SK-N-SH (cell line): ENCODE results near the gene ERC1. TPM values are rescaled to one million over a fixed set of nuclear protein-coding genes. Genes with fewer than 3 reads are reported as not detected.

Source experiments
- CTCF ChIA-PET: fragments of 300-600, 350-600 bp; formaldehyde crosslinking; extraction: SDS; loops from one replicate; lab custom pipeline; 2021; lab: Yijun Ruan, JAX
- POLR2A ChIA-PET: fragments of 350-600 bp; sonication (Branson Sonifier 250); formaldehyde crosslinking; extraction: SDS; loops from one replicate; lab custom pipeline; 2020; ENCODE audit warnings: antibody characterized with exemption, inconsistent platforms; lab: Yijun Ruan, JAX
- DNase-seq: peaks from one replicate; pipeline ENCODE4 v3.0.0; 2012
- H2AFZ ChIP-seq: fragments of 200-600 bp; sonication (generic); 2 replicates; pipeline ENCODE4 v1.8.1; 2016; ENCODE audit warnings: antibody characterized with exemption, mild to moderate bottlenecking, low read depth
- H3F3A ChIP-seq: fragments of 200-600 bp; sonication (generic); replicated peaks from 2 replicates; pipeline ENCODE3; 2016; ENCODE audit warnings: antibody characterized with exemption, mild to moderate bottlenecking; ENCODE audit not compliant: insufficient read depth
- H3K27ac ChIP-seq, 2 experiments: fragments of 200-500 bp in 1 of 2; fragments of 200-600 bp in 1 of 2; sonication (Bioruptor generic) in 1 of 2; sonication (generic), shearing (Covaris generic) in 1 of 2; 2 replicates each; pipeline versions ENCODE4 v1.5.1 to v1.6.1; 2014 to 2016; ENCODE audit warnings: low read depth in 2 of 2, inconsistent platforms in 1 of 2, low read length in 1 of 2, mild to moderate bottlenecking in 1 of 2, mixed read lengths in 1 of 2
- H3K27me3 ChIP-seq: fragments of 200-600 bp; sonication (generic), shearing (Covaris generic); 2 replicates; pipeline ENCODE4 v1.6.1; 2016; ENCODE audit warnings: mixed run types; ENCODE audit not compliant: insufficient read depth
- H3K36me3 ChIP-seq, 2 experiments: fragments of 200-500 bp in 1 of 2; fragments of 200-600 bp in 1 of 2; sonication (Bioruptor generic) in 1 of 2; sonication (generic) in 1 of 2; replicated peaks in 1 of 2; 2 replicates each; pipeline versions ENCODE3 to v1.5.1; 2014 to 2016; ENCODE audit warnings: low read length in 1 of 2, mild to moderate bottlenecking in 1 of 2; ENCODE audit not compliant: insufficient read depth in 2 of 2, control insufficient read depth in 1 of 2
- H3K4me1 ChIP-seq, 2 experiments: fragments of 200-500 bp in 1 of 2; fragments of 200-600 bp in 1 of 2; sonication (Bioruptor generic) in 1 of 2; sonication (generic), shearing (Covaris generic) in 1 of 2; 2 replicates each; pipeline versions ENCODE4 v1.5.1 to v1.6.1; 2014 to 2016; ENCODE audit warnings: low read depth in 1 of 2, low read length in 1 of 2, mixed run types in 1 of 2; ENCODE audit not compliant: insufficient read depth in 2 of 2, control insufficient read depth in 1 of 2
- H3K4me2 ChIP-seq: fragments of 200-600 bp; sonication (generic), shearing (Covaris generic); 2 replicates; pipeline ENCODE4 v1.6.1; 2017; ENCODE audit warnings: mixed run types
- H3K4me3 ChIP-seq, 2 experiments: fragments of 200-500 bp in 1 of 2; fragments of 200-600 bp in 1 of 2; sonication (Bioruptor generic) in 1 of 2; sonication (generic), shearing (Covaris generic) in 1 of 2; 2 replicates each; pipeline versions ENCODE4 v1.5.1 to v1.8.1; 2014 to 2016; ENCODE audit warnings: low read depth in 2 of 2, inconsistent platforms in 1 of 2, low read length in 1 of 2, mild to moderate bottlenecking in 1 of 2, mixed read lengths in 1 of 2, moderate library complexity in 1 of 2
- H3K79me2 ChIP-seq: fragments of 200-600 bp; sonication (generic); 2 replicates; pipeline ENCODE4 v1.8.1; 2017; ENCODE audit warnings: mild to moderate bottlenecking; ENCODE audit not compliant: insufficient read depth
- H3K9ac ChIP-seq: fragments of 200-600 bp; sonication (generic); 2 replicates; pipeline ENCODE4 v1.6.1; 2017; ENCODE audit warnings: mixed run types
- H3K9me2 ChIP-seq: fragments of 200-600 bp; sonication (generic); 2 replicates; pipeline ENCODE4 v1.6.1; 2017; ENCODE audit warnings: mixed run types
- H3K9me3 ChIP-seq: fragments of 200-600 bp; sonication (generic); 2 replicates; pipeline ENCODE4 v1.6.1; 2017; ENCODE audit warnings: mixed run types, mild to moderate bottlenecking, moderate library complexity
- H4K20me1 ChIP-seq: fragments of 200-600 bp; sonication (generic); 2 replicates; pipeline ENCODE4 v1.6.1; 2017; ENCODE audit warnings: mild to moderate bottlenecking, mixed run types; ENCODE audit not compliant: insufficient read depth
- CTCF ChIP-seq: fragments of 200-600 bp; sonication (generic); IDR thresholded peaks from 2 replicates; pipeline ENCODE4 v1.6.1; 2017; ENCODE audit warnings: antibody characterized with exemption, mild to moderate bottlenecking, moderate library complexity
- EZH2phosphoT487 ChIP-seq: fragments of 200-600 bp; sonication (generic); IDR thresholded peaks from 2 replicates; pipeline ENCODE4 v1.6.1; 2017; ENCODE audit warnings: low read depth, mixed run types, mild to moderate bottlenecking, antibody characterized with exemption, moderate library complexity, borderline replicate concordance
- FOSL2 ChIP-seq: IDR thresholded peaks from 2 replicates; pipeline ENCODE4 v1.4.0; 2012; ENCODE audit warnings: low read depth, mild to moderate bottlenecking, moderate library complexity, borderline replicate concordance
- MXI1 ChIP-seq: IDR thresholded peaks from 2 replicates; pipeline ENCODE4 v1.6.1; 2012; ENCODE audit warnings: mild to moderate bottlenecking, low read depth, low read length, improper control_type of control experiment
- NFIC ChIP-seq: IDR thresholded peaks from 2 replicates; pipeline ENCODE4 v1.4.0; 2012; ENCODE audit warnings: borderline replicate concordance
- RAD21 ChIP-seq: IDR thresholded peaks from 2 replicates; pipeline ENCODE4 v1.6.1; 2012; ENCODE audit warnings: mild to moderate bottlenecking, low read length
- TCF12 ChIP-seq: IDR thresholded peaks from 2 replicates; pipeline ENCODE4 v1.4.0; 2012
- TEAD4 ChIP-seq: IDR thresholded peaks from 2 replicates; pipeline ENCODE4 v1.4.0; 2012; ENCODE audit warnings: mild to moderate bottlenecking, borderline replicate concordance; ENCODE audit not compliant: insufficient read depth
- whole genome bisulfite sequencing: methylation state at CpG from one replicate; pipeline ENCODE4 v1.1.6; 2017; ENCODE audit warnings: low lambda C conversion rate; 5-methylcytosine and 5-hydroxymethylcytosine counted together
- polyA plus RNA-seq, 3 experiments: library from polyadenylated mRNA; depleted of rRNA; stranded (reverse); fragments of >200 nt; gene quantifications; 2 replicates each; pipeline ENCODE4 v1.2.3, GENCODE V29; 2012
- TF ChIP-seq, protein P1 (sequence below): IDR thresholded peaks from 2 replicates; pipeline ENCODE4; 2012
- TF ChIP-seq, protein P2 (sequence below): fragments of 150-350 bp; IDR thresholded peaks from 2 replicates; pipeline ENCODE4 v1.6.1; 2017; ENCODE audit warnings: antibody characterized with exemption, low read length, low read depth, borderline replicate concordance
- TF ChIP-seq, protein P3 (sequence below): IDR thresholded peaks from 2 replicates; pipeline ENCODE4 v1.4.0; 2012; ENCODE audit warnings: low read depth, borderline replicate concordance

Gene ERC1
- polyA plus RNA-seq, 1 of the 3 experiments (the other 2 are of a cell fraction), result 7.5 TPM

DNA sequence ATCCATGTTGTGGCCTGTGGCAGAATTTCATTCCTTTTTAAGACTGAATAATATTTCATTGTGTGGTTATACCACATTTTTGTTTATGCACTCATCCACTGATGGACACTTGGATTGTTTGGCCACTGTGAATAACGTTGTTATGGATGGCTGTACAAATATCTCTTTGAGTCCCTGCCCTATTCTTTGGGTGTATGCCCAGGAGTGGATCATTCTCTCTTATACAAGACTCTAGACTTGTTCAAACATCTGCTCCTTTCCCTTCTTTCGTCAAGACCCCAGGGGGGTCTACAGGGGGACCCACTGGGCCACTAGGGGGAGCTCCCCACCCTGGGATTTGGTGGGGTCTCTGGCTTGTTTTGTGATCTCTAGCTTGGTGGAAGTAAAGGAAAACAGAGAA is 526.0 kb downstream of the ERC1 start:
- H3K4me3 ChIP-seq, result no peak overlapping the region
- no peak overlapping the region for H2AFZ ChIP-seq
- peaks cover 13% of the 10 kb centered on the region for H3F3A ChIP-seq
- no peak overlapping the region for H3K4me2 ChIP-seq
- no peak overlapping the region for H3K9ac ChIP-seq
- H3K9me2 ChIP-seq, result no peaks in the 10 kb centered on the region
- ChIA-PET CTCF (interaction anchor here (0.7 to 1.7 kb wide), 7 partner anchors 15 to 399 kb away, joined by 3 to 6 read pairs (median 3); no protein-coding TSS in a partner anchor), POLR2A (no interaction called here)
- peaks cover 5 to 17% of the 10 kb centered on the region in 2 experiments; a peak in 3 of 4 replicates for H3K4me1 ChIP-seq
- H3K9me3 ChIP-seq, result no peaks in the 10 kb centered on the region
- peak; percentile 58 for DNase-seq
- no peaks in the 10 kb centered on the region for H3K79me2 ChIP-seq
- H4K20me1 ChIP-seq, result no peaks in the 10 kb centered on the region
- no peaks in the 10 kb centered on the region for H3K27me3 ChIP-seq
- peak overlapping the region in 1 of 2 experiments; percentile 32; a peak in 1 of 4 replicates for H3K27ac ChIP-seq
- H3K36me3 ChIP-seq, result peaks cover 0 to 4% of the 10 kb centered on the region in 2 experiments
- TF ChIP-seq CTCF, result peak; percentile 54
- 0 out of 2 replicates have a peak, but pooled peaks have one; percentile 5 for TF ChIP-seq FOSL2
- TF ChIP-seq, protein P1, sequence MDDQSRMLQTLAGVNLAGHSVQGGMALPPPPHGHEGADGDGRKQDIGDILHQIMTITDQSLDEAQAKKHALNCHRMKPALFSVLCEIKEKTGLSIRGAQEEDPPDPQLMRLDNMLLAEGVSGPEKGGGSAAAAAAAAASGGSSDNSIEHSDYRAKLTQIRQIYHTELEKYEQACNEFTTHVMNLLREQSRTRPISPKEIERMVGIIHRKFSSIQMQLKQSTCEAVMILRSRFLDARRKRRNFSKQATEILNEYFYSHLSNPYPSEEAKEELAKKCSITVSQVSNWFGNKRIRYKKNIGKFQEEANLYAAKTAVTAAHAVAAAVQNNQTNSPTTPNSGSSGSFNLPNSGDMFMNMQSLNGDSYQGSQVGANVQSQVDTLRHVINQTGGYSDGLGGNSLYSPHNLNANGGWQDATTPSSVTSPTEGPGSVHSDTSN, result peak; percentile 47; the same call in 1 of the 2 replicates
- no peak for TF ChIP-seq NFIC
- peak; percentile 46 for TF ChIP-seq RAD21
- 50% methylated on average over 2 of the region's 2 CpGs for WGBS

DNA sequence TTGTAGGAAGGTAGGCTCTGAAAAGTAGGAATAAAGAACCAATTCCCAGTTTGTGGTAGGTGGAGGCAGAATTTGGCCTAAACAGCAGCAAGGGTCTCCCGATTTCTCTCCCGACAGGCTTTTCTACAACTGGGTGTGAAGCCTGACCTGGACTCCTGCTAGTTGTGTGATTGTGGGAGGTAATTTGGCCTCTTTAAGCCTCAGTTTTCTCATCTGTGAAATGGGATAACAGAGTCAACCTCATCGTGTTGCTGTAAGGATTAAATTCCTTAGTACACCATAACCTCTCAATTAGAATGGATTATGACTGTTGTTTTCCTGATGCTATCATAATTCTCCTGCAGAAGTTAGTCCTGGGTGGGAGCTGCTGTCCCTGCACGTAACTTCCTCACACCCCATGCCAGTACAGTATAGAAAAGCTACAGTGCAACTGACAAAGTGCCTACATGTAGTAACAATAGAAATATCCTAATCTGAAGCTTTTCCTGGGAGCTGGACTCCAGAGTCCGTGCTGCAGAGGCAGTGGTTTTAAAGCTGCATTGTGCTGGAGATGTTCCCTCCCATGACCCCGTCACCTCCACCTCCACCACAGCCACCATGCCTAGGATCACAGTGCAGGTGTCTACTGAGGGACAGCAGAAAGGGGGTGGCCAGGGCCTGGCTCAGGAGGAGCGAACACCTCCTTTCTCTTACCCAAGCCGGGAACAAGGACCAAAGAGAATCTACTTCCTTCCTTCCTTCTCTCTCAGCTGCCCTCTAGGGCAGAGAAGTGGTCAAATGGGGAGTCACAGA is 526.9 kb downstream of the ERC1 start:
- ChIA-PET CTCF (interaction anchor here (0.9 to 1.7 kb wide), 6 partner anchors 14 to 400 kb away, joined by 3 to 6 read pairs (median 3); no protein-coding TSS in a partner anchor), POLR2A (interaction anchor here (0.8 kb wide), 1 partner anchor 111 kb away, joined by 4 read pairs; the partner anchor contains the start of gene WNT5B)
- H3K9ac ChIP-seq, result no peak overlapping the region
- H2AFZ ChIP-seq, result no peak overlapping the region
- H3K4me2 ChIP-seq, result no peak overlapping the region; the same call in 1 of the 2 replicates
- H3K9me2 ChIP-seq, result no peaks in the 10 kb centered on the region
- WGBS, result 91% methylated on average over 8 of the region's 8 CpGs
- H3K27me3 ChIP-seq, result no peaks in the 10 kb centered on the region
- DNase-seq, result no peak
- no peaks in the 10 kb centered on the region for H4K20me1 ChIP-seq
- peaks cover 5 to 17% of the 10 kb centered on the region in 2 experiments; a peak in 3 of 4 replicates for H3K4me1 ChIP-seq
- H3K27ac ChIP-seq, result no peak overlapping the region; a peak in 1 of 4 replicates
- TF ChIP-seq EZH2phosphoT487, result no peak
- TF ChIP-seq MXI1, result no peak
- no peak for TF ChIP-seq TCF12
- TF ChIP-seq, protein P2, sequence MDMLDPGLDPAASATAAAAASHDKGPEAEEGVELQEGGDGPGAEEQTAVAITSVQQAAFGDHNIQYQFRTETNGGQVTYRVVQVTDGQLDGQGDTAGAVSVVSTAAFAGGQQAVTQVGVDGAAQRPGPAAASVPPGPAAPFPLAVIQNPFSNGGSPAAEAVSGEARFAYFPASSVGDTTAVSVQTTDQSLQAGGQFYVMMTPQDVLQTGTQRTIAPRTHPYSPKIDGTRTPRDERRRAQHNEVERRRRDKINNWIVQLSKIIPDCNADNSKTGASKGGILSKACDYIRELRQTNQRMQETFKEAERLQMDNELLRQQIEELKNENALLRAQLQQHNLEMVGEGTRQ, result no peak
- TF ChIP-seq TEAD4, result no peak
- TF ChIP-seq, protein P3, sequence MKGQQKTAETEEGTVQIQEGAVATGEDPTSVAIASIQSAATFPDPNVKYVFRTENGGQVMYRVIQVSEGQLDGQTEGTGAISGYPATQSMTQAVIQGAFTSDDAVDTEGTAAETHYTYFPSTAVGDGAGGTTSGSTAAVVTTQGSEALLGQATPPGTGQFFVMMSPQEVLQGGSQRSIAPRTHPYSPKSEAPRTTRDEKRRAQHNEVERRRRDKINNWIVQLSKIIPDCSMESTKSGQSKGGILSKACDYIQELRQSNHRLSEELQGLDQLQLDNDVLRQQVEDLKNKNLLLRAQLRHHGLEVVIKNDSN, result no peak
- H3K4me3 ChIP-seq, result no peak overlapping the region
- H3K79me2 ChIP-seq, result no peaks in the 10 kb centered on the region
- peaks cover 13% of the 10 kb centered on the region for H3F3A ChIP-seq
- peaks cover 0 to 4% of the 10 kb centered on the region in 2 experiments for H3K36me3 ChIP-seq
- no peaks in the 10 kb centered on the region for H3K9me3 ChIP-seq
